Endodermal cell (in vitro differentiated cells): ENCODE results near the gene LRRC27. TPM values are rescaled to one million over a fixed set of nuclear protein-coding genes. Genes with fewer than 3 reads are reported as not detected.

ENCODE experiments used
- DNase-seq: peaks from one replicate; pipeline ENCODE4 v3.0.0-alpha.2; 2017
- H3K27ac ChIP-seq: 2 replicates; pipeline ENCODE4 v1.5.1; 2013; ENCODE audit warnings: mild to moderate bottlenecking, low read depth, low read length, moderate library complexity
- H3K27me3 ChIP-seq: 2 replicates; pipeline ENCODE4 v1.6.1; 2013; ENCODE audit warnings: mild to moderate bottlenecking, low read length, moderate library complexity; ENCODE audit not compliant: insufficient read depth, control insufficient read depth, poor library complexity, severe bottlenecking
- H3K36me3 ChIP-seq: 2 replicates; pipeline ENCODE4 v1.7.0; 2013; ENCODE audit warnings: mild to moderate bottlenecking, low read length, moderate library complexity; ENCODE audit not compliant: control insufficient read depth, insufficient read depth
- H3K4me1 ChIP-seq: one replicate; pipeline ENCODE4 v1.7.0; 2013; ENCODE audit warnings: low read length; ENCODE audit not compliant: control insufficient read depth, insufficient read depth
- H3K4me3 ChIP-seq: 2 replicates; pipeline ENCODE4 v1.5.1; 2013; ENCODE audit warnings: mild to moderate bottlenecking, low read length, moderate library complexity
- H3K9ac ChIP-seq: 2 replicates; pipeline ENCODE4 v1.6.1; 2013; ENCODE audit warnings: mild to moderate bottlenecking, low read length, moderate library complexity; ENCODE audit not compliant: poor library complexity, severe bottlenecking; ENCODE audit errors: extremely low read depth
- H3K9me3 ChIP-seq: 2 replicates; pipeline ENCODE4 v1.6.1; 2013; ENCODE audit warnings: mild to moderate bottlenecking, low read length, moderate library complexity; ENCODE audit not compliant: control insufficient read depth
- H3K27ac Mint-ChIP-seq: 2 replicates; pipeline ENCODE4 v1.8.0; 2020; ENCODE audit warnings: mixed read lengths
- H3K27me3 Mint-ChIP-seq: 2 replicates; pipeline ENCODE4 v1.8.0; 2021; ENCODE audit warnings: mild to moderate bottlenecking, mixed read lengths; ENCODE audit not compliant: insufficient read depth
- H3K36me3 Mint-ChIP-seq: 2 replicates; pipeline ENCODE4 v1.8.0; 2020; ENCODE audit warnings: low read depth, mixed read lengths
- H3K4me1 Mint-ChIP-seq: 2 replicates; pipeline ENCODE4 v1.8.0; 2020; ENCODE audit warnings: mixed read lengths
- H3K4me3 Mint-ChIP-seq: 2 replicates; pipeline ENCODE4 v1.8.0; 2020; ENCODE audit warnings: mild to moderate bottlenecking, moderate library complexity, mixed read lengths
- H3K9me3 Mint-ChIP-seq: 2 replicates; pipeline ENCODE4 v1.8.0; 2020; ENCODE audit warnings: mild to moderate bottlenecking, mixed read lengths
- CTCF ChIP-seq: fragments of 200-600 bp; sonication (generic); conservative IDR thresholded peaks from 2 replicates; pipeline ENCODE4 v1.5.0; 2021; ENCODE audit warnings: antibody characterized with exemption, mild to moderate bottlenecking
- WGBS, 2 experiments: methylation state at CpG; one replicate each; pipeline versions ENCODE4 v1.1.5 to v1.1.7; 2013; ENCODE audit warnings: missing lambda C conversion rate in 2 of 2, mixed read lengths in 1 of 2; ENCODE audit not compliant: insufficient coverage in 1 of 2, insufficient read length in 1 of 2; 5-methylcytosine and 5-hydroxymethylcytosine counted together
- total RNA-seq, 2 donors: library from RNA; stranded (reverse); fragmentation: NEBNext Ultra II Directional in 1 of 2; extraction: Animal tissue kit (Norgen Biotek cat#: 25700) in 1 of 2; gene quantifications; 2 replicates in 1 of 2; 3 replicates in 1 of 2; pipeline ENCODE4 v1.2.1, GENCODE V29; 2021

The LRRC27 gene
- total RNA-seq, 2 donors from 2014 or later, result 10.3 to 14.6 TPM

- no peak for TF ChIP-seq CTCF
- Mint-ChIP-seq H3K27ac (no peak overlapping the region), H3K27me3 (no peaks in the 10 kb centered on the region), H3K4me3 (no peak overlapping the region), H3K36me3 (peaks cover 18% of the 10 kb centered on the region), H3K9me3 (peaks cover 14% of the 10 kb centered on the region), H3K4me1 (no peaks in the 10 kb centered on the region)
- H3K27me3 ChIP-seq, result no peaks in the 10 kb centered on the region
- no peak overlapping the region for H3K4me3 ChIP-seq
- H3K9me3 ChIP-seq, result no peaks in the 10 kb centered on the region
- H3K27ac ChIP-seq, result no peak overlapping the region
- H3K9ac ChIP-seq, result no peak overlapping the region
- no peak for DNase-seq
- WGBS, 2 experiments, result 89 to 97% methylated on average over 9 to 15 of the region's 15 CpGs
- no peaks in the 10 kb centered on the region for H3K36me3 ChIP-seq
- no peaks in the 10 kb centered on the region for H3K4me1 ChIP-seq
Measured at GRCh38 chr10:132361581-132362101, 29.6 kb downstream of the LRRC27 start.

- H3K9me3 Mint-ChIP-seq, result peaks cover 14% of the 10 kb centered on the region
- no peak overlapping the region for H3K4me3 ChIP-seq
- no peak overlapping the region for H3K27ac Mint-ChIP-seq
- WGBS, 2 experiments, result 80 to 89% methylated on average over 3 to 12 of the region's 12 CpGs
- H3K9ac ChIP-seq, result no peak overlapping the region
- no peaks in the 10 kb centered on the region for H3K4me1 Mint-ChIP-seq
- no peaks in the 10 kb centered on the region for H3K27me3 ChIP-seq
- TF ChIP-seq CTCF, result no peak
- DNase-seq, result no peak
- H3K4me1 ChIP-seq, result no peaks in the 10 kb centered on the region
- no peaks in the 10 kb centered on the region for H3K9me3 ChIP-seq
- no peak overlapping the region for H3K27ac ChIP-seq
- H3K36me3 Mint-ChIP-seq, result peaks cover 23% of the 10 kb centered on the region
- no peak overlapping the region for H3K4me3 Mint-ChIP-seq
- no peaks in the 10 kb centered on the region for H3K36me3 ChIP-seq
- no peaks in the 10 kb centered on the region for H3K27me3 Mint-ChIP-seq
Measured at GRCh38 chr10:132362151-132362611, 30.2 kb downstream of the LRRC27 start.

GRCh38 chr10:132363376-132363775, 31.4 kb downstream of the LRRC27 start:
- peaks cover 21% of the 10 kb centered on the region for H3K36me3 Mint-ChIP-seq
- no peak for DNase-seq
- Histone ChIP-seq H3K4me1 (no peaks in the 10 kb centered on the region), H3K9ac (no peak overlapping the region), H3K27me3 (no peaks in the 10 kb centered on the region), H3K9me3 (no peaks in the 10 kb centered on the region), H3K4me3 (no peak overlapping the region), H3K27ac (no peak overlapping the region), H3K36me3 (no peaks in the 10 kb centered on the region)
- H3K27ac Mint-ChIP-seq, result no peak overlapping the region
- peak; percentile 39 for TF ChIP-seq CTCF
- no peaks in the 10 kb centered on the region for H3K27me3 Mint-ChIP-seq
- 89 to 90% methylated on average over 7 to 15 of the region's 15 CpGs for WGBS, 2 experiments
- peaks cover 7% of the 10 kb centered on the region for H3K9me3 Mint-ChIP-seq
- H3K4me3 Mint-ChIP-seq, result no peak overlapping the region
- no peaks in the 10 kb centered on the region for H3K4me1 Mint-ChIP-seq
